ENCODE measurements around the gene LRRC46.

GRCh38 chr17:47801176-47801765, 30.2 kb upstream of the LRRC46 start:
- TF ChIP-seq FOXM1 (IDR thresholded peaks at IDR 0.05; ENCODE audit: low read depth, low read length) (no peak), CTCF (IDR thresholded peaks at IDR 0.05 in 2 of 3, conservative IDR thresholded peaks at IDR 0.05 in 1 of 3; ENCODE audit: control insufficient read depth in 2 of 3, extremely low read depth in 1 of 3, insufficient read depth in 1 of 3, low read depth in 3 of 3, low read length in 3 of 3) (no peak), POLR2A (IDR thresholded peaks at IDR 0.05; ENCODE audit: low read depth, low read length) (no peak), TAF1 (IDR thresholded peaks at IDR 0.05; ENCODE audit: borderline replicate concordance, low read depth, low read length) (no peak), CHD2 (IDR thresholded peaks at IDR 0.05; ENCODE audit: borderline replicate concordance, low read depth, low read length) (no peak)
